Upper lobe of left lung (tissue), 4 donors: Measurements from ENCODE around the gene SPTB.

Experiments
- CTCF ChIP-seq, 6 experiments: fragments of 450-650 bp in 4 of 6; fragments of 200-600 bp in 2 of 6; sonication (generic) in 2 of 6; IDR thresholded peaks; one replicate each; pipeline ENCODE4 v1.5.1; 2016 to 2019; ENCODE audit warnings: antibody characterized with exemption in 6 of 6
- EP300 ChIP-seq, 4 donors: sonication (generic); formaldehyde crosslinking; IDR thresholded peaks; one replicate each; pipeline ENCODE4 v1.5.1; 2017; ENCODE audit warnings: antibody characterized with exemption in 4 of 4, control low read depth in 2 of 4
- POLR2A ChIP-seq, 4 donors: fragments of 450-650 bp; IDR thresholded peaks; one replicate each; pipeline ENCODE4 v1.5.1; 2016 to 2017; ENCODE audit warnings: antibody characterized with exemption in 4 of 4, mild to moderate bottlenecking in 2 of 4
- POLR2AphosphoS5 ChIP-seq, 2 donors: sonication (generic); formaldehyde crosslinking; IDR thresholded peaks; one replicate each; pipeline ENCODE4 v1.5.1; 2017; ENCODE audit warnings: antibody characterized with exemption in 2 of 2

GRCh38 chr14:64927031-64927430, 47.3 kb upstream of the SPTB start:
- no peak for TF ChIP-seq CTCF (IDR thresholded peaks at IDR 0.05)
- TF ChIP-seq POLR2AphosphoS5 (IDR thresholded peaks at IDR 0.05), result no peak
- TF ChIP-seq POLR2A (IDR thresholded peaks at IDR 0.05), result no peak
- TF ChIP-seq EP300 (IDR thresholded peaks at IDR 0.05), result no peak
